ENCODE results near the gene TTC6. TPM values are rescaled to one million over a fixed set of nuclear protein-coding genes. Genes with fewer than 3 reads are reported as not detected.

TTC6 gene
- total and polyA plus RNA-seq, 3 donors from 2014 or later: 11.2 to 17.2 (median 12.4) TPM

GRCh38 chr14:37623426-37623951, 28.1 kb downstream of the TTC6 start:
- Histone ChIP-seq H3K27me3 (no peaks in the 10 kb centered on the region), H3K27ac (no peak overlapping the region), H3K36me3 (ENCODE audit: low read depth, missing control alignments) (no peaks in the 10 kb centered on the region), H3K4me3 (no peak overlapping the region), H3K4me1 (no peaks in the 10 kb centered on the region), H3K9me3 (no peaks in the 10 kb centered on the region)
- WGBS, 2 donors: 52 to 55% methylated on average over 1 of the region's 1 CpG
- DNase-seq: no peak
- intact Hi-C loops (cut with DNase I; ENCODE audit: low total_unique reads): no loop called here
- TF ChIP-seq POLR2A (IDR thresholded peaks at IDR 0.05) (no peak), CTCF (IDR thresholded peaks at IDR 0.05) (no peak)

GRCh38 chr14:37623971-37624370, 28.5 kb downstream of the TTC6 start:
- intact Hi-C loops (cut with DNase I; ENCODE audit: low total_unique reads): no loop called here
- H3K4me3 ChIP-seq: no peak overlapping the region

GRCh38 chr14:37625597-37626595, 30.5 kb downstream of the TTC6 start:
- TF ChIP-seq POLR2A (IDR thresholded peaks at IDR 0.05) (no peak), CTCF (IDR thresholded peaks at IDR 0.05) (no peak)
- Histone ChIP-seq H3K4me1 (no peaks in the 10 kb centered on the region), H3K4me3 (no peak overlapping the region), H3K27me3 (no peaks in the 10 kb centered on the region), H3K27ac (no peak overlapping the region), H3K9me3 (no peaks in the 10 kb centered on the region), H3K36me3 (ENCODE audit: low read depth, missing control alignments) (no peaks in the 10 kb centered on the region)
- no peak for DNase-seq
- 73 to 79% methylated on average over 9 of the region's 9 CpGs for WGBS, 2 donors
- intact Hi-C loops (cut with DNase I; ENCODE audit: low total_unique reads): no loop called here

More at GRCh38 chr14:37623971-37624370, 28.5 kb downstream of the TTC6 start:
- Histone ChIP-seq H3K27ac (no peak overlapping the region), H3K27me3 (no peaks in the 10 kb centered on the region), H3K9me3 (no peaks in the 10 kb centered on the region), H3K4me1 (no peaks in the 10 kb centered on the region), H3K36me3 (ENCODE audit: low read depth, missing control alignments) (no peaks in the 10 kb centered on the region)
- TF ChIP-seq CTCF (IDR thresholded peaks at IDR 0.05) (no peak), POLR2A (IDR thresholded peaks at IDR 0.05) (no peak)
- WGBS, 2 donors: 86 to 100% methylated on average over 1 of the region's 1 CpG
- no peak for DNase-seq

- Histone ChIP-seq H3K27ac (no peak overlapping the region), H3K4me3 (no peak overlapping the region), H3K4me1 (no peaks in the 10 kb centered on the region), H3K9me3 (no peaks in the 10 kb centered on the region), H3K27me3 (no peaks in the 10 kb centered on the region), H3K36me3 (ENCODE audit: low read depth, missing control alignments) (no peaks in the 10 kb centered on the region)
- 79 to 80% methylated on average over 4 of the region's 4 CpGs for WGBS, 2 donors
- intact Hi-C loops (cut with DNase I; ENCODE audit: low total_unique reads): no loop called here
- TF ChIP-seq CTCF (IDR thresholded peaks at IDR 0.05) (no peak), POLR2A (IDR thresholded peaks at IDR 0.05) (no peak)
- DNase-seq: no peak
Measured at GRCh38 chr14:37637341-37637740, 41.9 kb downstream of the TTC6 start.

Data from testis (tissue), 3 donors.